ENCODE measurements around the gene ZP3. TPM values are rescaled to one million over a fixed set of nuclear protein-coding genes. Genes with fewer than 3 reads are reported as not detected.

The ZP3 gene
- 1 to 10 TPM; 2.9 to 3.3 TPM for total RNA-seq
- 10 to 100 TPM in 1 of 6 donors, 1 to 10 TPM in 5; 1.0 to 13.8 (median 3.0) TPM for polyA plus RNA-seq (ENCODE audit: insufficient read length in 6 of 6)
- long read RNA-seq, donor 1: 0 reads
- long read RNA-seq, donor 2, partial matches to known transcripts: 10 of 10 reads
- long read RNA-seq, donor 2, other reads (novel, unspliced or antisense): 0 of 10 reads
- long read RNA-seq, donor 3: 0 reads
- long read RNA-seq, donor 4, transcript ZP3-201 (9 exons, 1,483 nt): major isoform, 6 of 6 reads
- long read RNA-seq, donor 4, partial matches to known transcripts: 0 of 6 reads
- long read RNA-seq, donor 4, other reads (novel, unspliced or antisense): 0 of 6 reads
- long read RNA-seq, donor 5: 0 reads
- long read RNA-seq, donor 6, partial matches to known transcripts: 0 of 1 reads
- long read RNA-seq, donor 6, other reads (novel, unspliced or antisense): 0 of 1 reads
- long read RNA-seq, donor 7: 0 reads
- long read RNA-seq, donor 8, partial matches to known transcripts: 0 of 1 reads
- long read RNA-seq, donor 8, other reads (novel, unspliced or antisense): 0 of 1 reads
- long read RNA-seq, donor 9: 0 reads
- long read RNA-seq, donor 10, partial matches to known transcripts: 0 of 3 reads
- long read RNA-seq, donor 10, other reads (novel, unspliced or antisense): 1 of 3 reads
- long read RNA-seq, donor 11, partial matches to known transcripts: 0 of 1 reads
- long read RNA-seq, donor 11, other reads (novel, unspliced or antisense): 0 of 1 reads
- long read RNA-seq, donor 12: 0 reads

DNA sequence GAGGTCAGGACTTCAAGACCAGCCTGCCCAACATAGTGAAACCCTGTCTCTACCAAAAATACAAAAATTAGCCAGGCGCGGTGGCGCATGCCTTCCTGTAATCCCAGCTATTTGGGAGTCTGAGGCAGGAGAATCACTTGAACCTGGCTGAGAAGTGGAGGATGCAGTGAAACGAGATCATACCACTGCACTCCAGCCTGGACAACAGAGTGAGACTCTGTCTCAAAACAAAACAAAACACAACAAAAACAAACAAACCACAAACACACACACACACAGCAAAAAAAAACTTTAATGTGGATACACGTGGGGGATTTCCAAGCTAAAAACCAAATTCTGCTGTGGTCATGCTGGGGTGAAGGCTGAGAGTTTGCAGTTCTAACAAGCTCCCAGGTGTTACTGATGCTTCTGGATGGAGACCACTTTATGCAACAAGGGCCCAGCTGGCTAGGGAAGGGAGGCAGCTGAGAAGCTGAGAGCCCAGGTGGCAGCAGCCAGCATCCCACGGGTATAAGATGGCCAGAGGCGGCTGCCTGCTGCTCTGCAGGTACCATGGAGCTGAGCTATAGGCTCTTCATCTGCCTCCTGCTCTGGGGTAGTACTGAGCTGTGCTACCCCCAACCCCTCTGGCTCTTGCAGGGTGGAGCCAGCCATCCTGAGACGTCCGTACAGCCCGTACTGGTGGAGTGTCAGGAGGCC lies at the start of gene ZP3:
ZP3 (plus strand) TSS at position 538 of the 699 bp plus-strand sequence; CDS start at position 553, 15 bp downstream.
- no peak within 1 kb of the TSS for H3K27ac ChIP-seq
- TF ChIP-seq, protein P1, sequence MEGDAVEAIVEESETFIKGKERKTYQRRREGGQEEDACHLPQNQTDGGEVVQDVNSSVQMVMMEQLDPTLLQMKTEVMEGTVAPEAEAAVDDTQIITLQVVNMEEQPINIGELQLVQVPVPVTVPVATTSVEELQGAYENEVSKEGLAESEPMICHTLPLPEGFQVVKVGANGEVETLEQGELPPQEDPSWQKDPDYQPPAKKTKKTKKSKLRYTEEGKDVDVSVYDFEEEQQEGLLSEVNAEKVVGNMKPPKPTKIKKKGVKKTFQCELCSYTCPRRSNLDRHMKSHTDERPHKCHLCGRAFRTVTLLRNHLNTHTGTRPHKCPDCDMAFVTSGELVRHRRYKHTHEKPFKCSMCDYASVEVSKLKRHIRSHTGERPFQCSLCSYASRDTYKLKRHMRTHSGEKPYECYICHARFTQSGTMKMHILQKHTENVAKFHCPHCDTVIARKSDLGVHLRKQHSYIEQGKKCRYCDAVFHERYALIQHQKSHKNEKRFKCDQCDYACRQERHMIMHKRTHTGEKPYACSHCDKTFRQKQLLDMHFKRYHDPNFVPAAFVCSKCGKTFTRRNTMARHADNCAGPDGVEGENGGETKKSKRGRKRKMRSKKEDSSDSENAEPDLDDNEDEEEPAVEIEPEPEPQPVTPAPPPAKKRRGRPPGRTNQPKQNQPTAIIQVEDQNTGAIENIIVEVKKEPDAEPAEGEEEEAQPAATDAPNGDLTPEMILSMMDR (IDR thresholded peaks at IDR 0.05): no peak
- ATAC-seq (no peak), DNase-seq (peak in 1 of 4 donors; percentile 35)
- no peaks in the 10 kb centered on the region for H3K9me3 ChIP-seq
- no peak within 1 kb of the TSS for H3K4me3 ChIP-seq
- H3K36me3 ChIP-seq: no peaks in the 10 kb centered on the region
- peaks cover 0 to 9% of the 10 kb centered on the region in 2 donors for H3K4me1 ChIP-seq
- intact Hi-C loops (cut with DNase I): no loop called here
- no peaks in the 10 kb centered on the region for H3K27me3 ChIP-seq

DNA sequence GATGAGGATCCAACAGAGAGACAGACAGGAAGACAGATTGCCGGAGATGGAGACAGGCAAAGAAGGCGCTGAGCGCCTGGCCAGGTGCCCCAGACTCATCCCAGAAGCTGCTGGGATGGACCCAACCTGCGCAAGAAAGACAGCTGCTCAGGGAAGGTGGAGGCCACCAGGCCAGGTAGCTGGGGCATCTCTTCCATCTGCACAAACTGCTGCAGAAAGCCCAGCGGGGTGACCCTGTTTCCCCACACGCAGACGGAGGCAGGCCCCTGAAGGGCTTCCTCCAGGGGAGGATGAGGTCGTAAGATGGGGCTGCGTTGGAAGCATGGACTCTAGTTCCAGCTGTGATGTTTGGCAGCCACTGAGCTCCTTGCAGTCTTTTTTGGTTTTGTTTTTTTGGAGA lies 49.5 kb upstream of the ZP3 start:
- intact Hi-C loops (cut with DNase I): no loop called here
- no peak overlapping the region for H3K27ac ChIP-seq
- no peaks in the 10 kb centered on the region for H3K27me3 ChIP-seq
- TF ChIP-seq, protein P1 (IDR thresholded peaks at IDR 0.05): no peak
- no peak for DNase-seq
- ATAC-seq: no peak
- H3K9me3 ChIP-seq: no peaks in the 10 kb centered on the region
- no peaks in the 10 kb centered on the region for H3K36me3 ChIP-seq
- no peak overlapping the region for H3K4me3 ChIP-seq
- peaks cover 0 to 25% of the 10 kb centered on the region in 2 donors for H3K4me1 ChIP-seq

DNA sequence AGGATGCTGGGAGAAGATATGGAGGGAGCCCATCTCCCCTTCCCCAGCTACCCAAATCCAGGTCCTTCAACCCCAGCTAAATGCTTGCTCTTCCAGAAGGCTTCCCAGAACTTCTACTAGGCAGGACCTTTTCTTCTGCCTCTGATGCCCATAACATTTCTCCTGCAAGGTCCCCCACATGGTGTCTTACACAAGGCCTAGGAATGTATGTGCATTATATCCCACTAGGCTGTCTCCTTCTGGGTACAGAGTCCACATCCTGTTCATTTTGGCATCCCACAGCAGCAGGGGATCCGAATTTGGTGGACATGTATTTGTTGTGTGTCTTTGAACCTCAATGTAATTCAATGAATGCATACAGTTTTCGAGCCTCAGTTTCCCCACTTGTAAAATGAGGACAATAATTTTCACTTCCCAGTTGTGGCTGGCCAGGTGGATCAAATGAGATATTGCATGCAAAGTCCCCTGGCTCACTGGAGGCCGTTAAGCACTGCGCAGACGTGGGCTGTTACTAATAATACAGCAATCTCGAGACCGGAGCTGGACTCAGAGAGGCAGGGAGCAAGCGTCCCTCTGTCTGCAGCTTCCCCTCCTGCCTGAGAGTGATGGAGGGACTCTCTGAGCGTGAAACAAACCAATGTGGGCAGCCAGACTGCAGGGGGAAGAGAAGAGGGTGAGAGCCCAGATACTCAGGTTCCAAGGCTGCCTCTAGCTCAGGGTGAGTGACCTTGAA lies 47.4 kb upstream of the ZP3 start:
- DNase-seq: peak in 1 of 4 donors; percentile 19
- intact Hi-C loops (cut with DNase I): no loop called here
- TF ChIP-seq, protein P1 (IDR thresholded peaks at IDR 0.05): no peak
- Histone ChIP-seq H3K27me3 (no peaks in the 10 kb centered on the region), H3K27ac (no peak overlapping the region), H3K4me1 (peaks cover 0 to 37% of the 10 kb centered on the region in 2 donors), H3K9me3 (no peaks in the 10 kb centered on the region), H3K4me3 (no peak overlapping the region), H3K36me3 (no peaks in the 10 kb centered on the region)
- ATAC-seq: no peak

DNA sequence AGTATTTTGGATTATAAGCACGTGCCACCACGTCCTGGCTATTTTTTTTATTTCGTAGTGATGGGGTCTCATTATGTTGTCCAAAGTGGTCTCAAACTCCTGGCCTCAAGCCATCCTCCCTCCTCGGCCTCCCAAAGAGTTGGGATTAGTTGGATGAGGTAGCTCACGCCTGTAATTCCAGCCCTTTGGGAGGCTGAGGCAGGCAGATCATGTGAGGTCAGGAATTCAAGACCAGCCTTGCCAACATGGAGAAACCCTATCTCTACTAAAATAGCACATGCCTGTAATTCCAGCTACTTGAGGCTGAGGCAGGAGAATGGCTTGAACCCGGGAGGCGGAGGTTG lies 44.2 kb upstream of the ZP3 start:
- Histone ChIP-seq H3K4me3 (no peak overlapping the region), H3K36me3 (no peaks in the 10 kb centered on the region), H3K4me1 (peaks cover 0 to 23% of the 10 kb centered on the region in 2 donors), H3K27me3 (no peaks in the 10 kb centered on the region), H3K27ac (peak overlapping the region; percentile 89 to 90), H3K9me3 (no peaks in the 10 kb centered on the region)
- DNase-seq (no peak), ATAC-seq (no peak)
- TF ChIP-seq, protein P1 (IDR thresholded peaks at IDR 0.05): no peak
- intact Hi-C loops (cut with DNase I): no loop called here
